GM19025 (cell line): ENCODE measurements around the gene PLD1.
A peak's percentile ranks its signal among the peaks of the same experiment; 100 is the strongest.
"Not testable (repeated sequence)": the region's sequence is repeated elsewhere in the genome, so short reads cannot be mapped to it uniquely, and the experiment has no call there.

Experiments
- ATAC-seq: cut with Tn5 transposase; IDR thresholded peaks from one replicate; pipeline ENCODE4 v1.9.1; 2021; ENCODE audit warnings: mild to moderate bottlenecking, low read depth, moderate library complexity; ENCODE audit not compliant: unreplicated experiment

PLD1 gene, protein sequence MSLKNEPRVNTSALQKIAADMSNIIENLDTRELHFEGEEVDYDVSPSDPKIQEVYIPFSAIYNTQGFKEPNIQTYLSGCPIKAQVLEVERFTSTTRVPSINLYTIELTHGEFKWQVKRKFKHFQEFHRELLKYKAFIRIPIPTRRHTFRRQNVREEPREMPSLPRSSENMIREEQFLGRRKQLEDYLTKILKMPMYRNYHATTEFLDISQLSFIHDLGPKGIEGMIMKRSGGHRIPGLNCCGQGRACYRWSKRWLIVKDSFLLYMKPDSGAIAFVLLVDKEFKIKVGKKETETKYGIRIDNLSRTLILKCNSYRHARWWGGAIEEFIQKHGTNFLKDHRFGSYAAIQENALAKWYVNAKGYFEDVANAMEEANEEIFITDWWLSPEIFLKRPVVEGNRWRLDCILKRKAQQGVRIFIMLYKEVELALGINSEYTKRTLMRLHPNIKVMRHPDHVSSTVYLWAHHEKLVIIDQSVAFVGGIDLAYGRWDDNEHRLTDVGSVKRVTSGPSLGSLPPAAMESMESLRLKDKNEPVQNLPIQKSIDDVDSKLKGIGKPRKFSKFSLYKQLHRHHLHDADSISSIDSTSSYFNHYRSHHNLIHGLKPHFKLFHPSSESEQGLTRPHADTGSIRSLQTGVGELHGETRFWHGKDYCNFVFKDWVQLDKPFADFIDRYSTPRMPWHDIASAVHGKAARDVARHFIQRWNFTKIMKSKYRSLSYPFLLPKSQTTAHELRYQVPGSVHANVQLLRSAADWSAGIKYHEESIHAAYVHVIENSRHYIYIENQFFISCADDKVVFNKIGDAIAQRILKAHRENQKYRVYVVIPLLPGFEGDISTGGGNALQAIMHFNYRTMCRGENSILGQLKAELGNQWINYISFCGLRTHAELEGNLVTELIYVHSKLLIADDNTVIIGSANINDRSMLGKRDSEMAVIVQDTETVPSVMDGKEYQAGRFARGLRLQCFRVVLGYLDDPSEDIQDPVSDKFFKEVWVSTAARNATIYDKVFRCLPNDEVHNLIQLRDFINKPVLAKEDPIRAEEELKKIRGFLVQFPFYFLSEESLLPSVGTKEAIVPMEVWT

DNA sequence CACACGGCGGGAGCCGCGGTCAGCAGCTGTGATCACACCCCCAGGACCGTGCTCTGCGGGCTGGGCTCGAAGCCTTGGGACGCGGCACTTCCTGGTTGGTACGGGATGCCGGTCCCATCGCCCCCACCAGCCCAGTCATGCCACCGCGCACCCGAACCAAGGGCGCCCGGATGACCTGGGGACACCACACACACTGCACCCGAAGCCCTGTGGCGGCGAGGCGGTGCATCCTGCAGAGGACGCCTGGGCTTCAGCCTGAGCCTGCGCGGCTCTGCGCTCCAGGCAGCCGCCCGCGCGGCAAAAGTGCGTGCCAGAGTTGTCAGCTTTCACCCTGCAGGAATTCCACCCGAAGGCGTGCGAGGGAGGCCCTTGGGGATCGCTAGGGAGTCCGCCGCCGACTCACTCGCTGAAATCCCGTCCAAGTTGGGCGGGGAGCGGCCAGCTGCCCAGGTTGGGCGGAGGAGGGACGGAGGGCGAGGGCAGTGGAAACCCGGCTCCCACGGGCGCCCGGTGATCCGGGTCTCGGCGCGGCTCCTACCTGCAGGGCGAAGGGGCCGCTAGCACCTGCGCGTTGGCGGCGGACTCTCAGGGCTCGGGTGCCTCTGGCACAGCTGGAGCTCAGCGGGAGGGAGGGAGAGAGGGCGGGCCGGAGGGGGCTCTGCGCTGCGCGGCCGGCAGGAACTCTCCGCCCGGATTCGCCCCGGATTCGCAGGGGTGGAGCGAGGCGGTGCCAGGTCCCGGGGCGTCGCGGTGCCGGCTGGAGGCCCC lies at the start of gene PLD1:
TSS of gene PLD1 (minus strand) at position 623 of the 768 bp plus-strand sequence. CDS start 72,432 bp downstream, outside the sequence.
- ATAC-seq, result peak; percentile 54

DNA sequence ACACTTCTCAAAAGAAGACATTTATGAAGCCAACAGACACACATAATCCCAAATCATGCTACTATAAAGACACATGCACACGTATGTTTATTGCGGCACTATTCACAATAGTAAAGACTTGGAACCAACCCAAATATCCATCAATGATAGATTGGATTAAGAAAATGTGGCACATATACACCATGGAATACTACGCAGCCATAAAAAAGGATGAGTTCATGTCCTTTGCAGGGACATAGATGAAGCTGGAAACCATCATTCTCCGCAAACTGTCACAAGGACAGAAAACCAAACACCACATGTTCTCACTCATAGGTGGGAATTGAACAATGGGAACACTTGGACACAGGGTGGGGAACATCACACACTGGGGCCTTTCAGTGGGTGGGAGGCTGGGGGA lies 48.5 kb upstream of the PLD1 start:
- ATAC-seq, result not testable (repeated sequence)

DNA sequence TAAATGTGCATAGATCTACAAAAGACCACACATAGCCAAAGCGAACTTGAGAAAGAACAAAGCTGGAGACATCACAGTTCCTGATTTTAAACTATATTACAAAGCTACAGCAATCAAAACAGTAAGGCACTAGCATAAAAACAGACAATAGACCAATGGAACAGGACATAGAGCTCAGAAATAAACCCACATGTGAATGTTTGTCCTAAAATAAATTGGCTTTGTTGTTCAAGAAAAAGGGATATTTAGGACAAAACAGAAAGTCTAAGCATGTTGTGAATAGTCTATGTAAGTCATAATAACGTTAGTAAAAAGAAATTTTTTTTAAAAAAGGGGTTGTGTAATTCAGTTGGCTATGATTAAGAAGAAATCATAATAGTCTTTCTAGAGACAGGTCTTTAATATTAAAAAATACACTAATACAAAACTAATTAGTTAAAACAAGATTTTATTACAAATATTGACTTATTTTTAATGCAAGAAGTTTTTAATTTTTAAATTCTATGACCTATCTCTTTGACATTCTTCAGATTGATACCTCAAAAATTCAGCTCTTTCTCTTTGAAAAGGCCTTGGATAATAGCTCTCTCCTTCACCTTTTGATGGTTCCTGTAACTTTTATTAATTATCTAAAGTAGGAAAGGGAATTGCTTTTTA lies 44.5 kb upstream of the PLD1 start:
- no peak for ATAC-seq

DNA sequence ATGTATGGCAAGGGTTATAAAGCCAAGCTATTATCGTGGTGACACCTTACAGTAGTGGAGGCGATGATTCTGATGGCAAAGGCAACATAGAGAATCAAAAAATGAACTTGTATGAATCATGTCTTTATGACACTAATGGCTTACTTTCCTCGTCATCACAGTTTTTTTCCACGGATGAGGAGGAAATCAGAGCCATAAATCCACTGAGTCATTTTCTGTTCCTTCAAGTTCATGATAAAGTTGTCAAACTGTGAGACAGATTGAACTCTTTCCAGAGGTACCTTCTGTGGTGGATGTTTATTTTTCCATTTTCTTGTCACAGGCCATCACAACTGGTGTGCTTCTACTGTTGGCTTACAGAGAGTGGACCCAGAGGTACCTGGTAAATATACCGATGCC lies 41.4 kb upstream of the PLD1 start:
- no peak for ATAC-seq

DNA sequence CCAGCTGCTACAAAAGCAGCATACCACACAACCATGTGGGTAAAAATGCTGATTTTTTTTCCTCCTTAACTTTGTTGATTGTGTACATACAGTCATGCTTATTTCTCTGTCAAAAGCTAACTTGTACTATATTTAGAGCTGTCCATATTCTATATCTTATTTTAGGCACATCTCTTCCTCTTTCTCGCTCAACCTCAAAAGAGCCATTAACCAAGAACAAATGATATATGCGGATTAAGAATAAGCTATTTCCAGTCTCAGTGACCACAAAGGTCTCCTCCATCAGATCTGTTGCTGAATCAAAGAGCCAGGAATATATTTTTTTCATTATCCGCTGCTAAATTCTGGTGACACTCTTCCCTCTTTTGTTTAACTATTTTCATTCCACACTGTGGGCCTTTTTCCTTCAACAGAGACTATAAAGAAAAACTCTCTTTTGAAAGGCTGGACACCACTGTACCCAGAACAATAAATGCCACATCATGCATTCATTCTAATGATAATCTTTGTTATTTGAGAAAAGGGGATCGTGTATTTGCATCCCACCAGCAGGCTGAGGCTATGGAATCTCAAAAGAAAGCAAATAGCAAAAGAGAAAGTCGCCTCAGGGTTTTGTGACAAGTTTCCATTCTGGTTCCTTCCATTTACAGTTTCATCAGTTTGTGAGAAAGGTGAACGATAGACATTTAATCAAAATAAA lies 40.8 kb upstream of the PLD1 start:
- ATAC-seq, result no peak

DNA sequence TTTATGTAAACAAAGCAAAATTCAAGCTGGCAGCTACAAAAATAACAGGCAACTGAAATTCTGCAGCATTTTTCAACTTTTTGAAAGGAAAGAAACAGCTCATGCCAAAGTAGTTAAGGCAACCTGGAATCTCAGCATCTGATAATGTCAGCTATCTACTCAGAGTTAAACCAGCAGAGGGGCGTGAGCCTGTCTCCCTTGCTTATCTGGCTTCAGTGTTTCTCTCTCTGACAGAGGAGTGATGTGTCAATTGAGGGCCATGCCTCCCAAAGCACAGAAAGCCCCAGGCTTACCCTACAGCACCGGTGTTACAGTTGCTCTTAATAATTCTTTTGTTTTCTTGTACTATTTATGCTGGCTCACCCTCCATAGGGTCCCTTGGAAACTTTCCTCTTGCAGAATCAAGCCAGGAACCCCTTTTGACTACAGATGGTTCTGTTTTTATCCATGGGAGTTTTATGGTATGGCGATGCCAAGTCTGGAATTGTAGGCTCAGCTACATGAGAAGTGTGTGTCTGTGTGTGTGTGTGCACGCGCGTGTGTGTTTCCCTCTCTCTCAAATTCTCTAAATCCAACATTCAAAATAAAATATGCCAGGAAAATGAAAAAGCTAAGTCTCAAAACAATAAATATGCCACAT lies 40.2 kb upstream of the PLD1 start:
- no peak for ATAC-seq

DNA sequence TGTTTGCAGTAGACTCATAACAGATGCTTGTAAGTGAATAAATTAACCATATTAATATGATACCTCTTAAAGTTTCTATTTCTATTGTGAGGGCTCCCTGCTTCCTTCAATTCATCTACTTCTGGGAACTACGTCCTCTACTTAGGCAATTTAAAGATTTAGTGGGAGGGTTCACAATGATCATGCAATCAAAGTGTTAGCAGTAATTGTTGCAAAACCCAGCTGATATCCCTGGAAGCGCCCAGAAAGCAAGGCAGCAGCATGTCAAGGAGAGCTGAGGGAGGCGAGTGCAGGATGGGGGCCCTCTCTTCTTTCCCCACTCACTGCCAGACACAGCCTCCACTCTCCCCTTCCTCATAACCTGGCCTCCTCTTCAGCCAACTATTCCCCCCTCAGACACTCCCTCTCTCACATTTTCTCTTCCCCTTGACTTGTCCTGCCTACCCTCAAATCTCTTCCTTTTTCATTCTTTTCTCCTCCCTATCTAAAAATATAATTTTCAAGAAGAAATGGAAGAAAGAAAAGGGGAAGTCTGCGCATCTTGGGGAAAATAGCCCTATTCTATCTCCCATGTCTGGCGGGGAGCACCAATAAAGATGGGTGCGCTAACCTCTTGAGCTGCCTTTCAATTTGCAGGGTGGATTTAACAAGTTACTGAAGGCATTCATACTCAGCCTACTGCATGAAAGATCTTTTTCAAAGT lies 39.5 kb upstream of the PLD1 start:
- no peak for ATAC-seq

DNA sequence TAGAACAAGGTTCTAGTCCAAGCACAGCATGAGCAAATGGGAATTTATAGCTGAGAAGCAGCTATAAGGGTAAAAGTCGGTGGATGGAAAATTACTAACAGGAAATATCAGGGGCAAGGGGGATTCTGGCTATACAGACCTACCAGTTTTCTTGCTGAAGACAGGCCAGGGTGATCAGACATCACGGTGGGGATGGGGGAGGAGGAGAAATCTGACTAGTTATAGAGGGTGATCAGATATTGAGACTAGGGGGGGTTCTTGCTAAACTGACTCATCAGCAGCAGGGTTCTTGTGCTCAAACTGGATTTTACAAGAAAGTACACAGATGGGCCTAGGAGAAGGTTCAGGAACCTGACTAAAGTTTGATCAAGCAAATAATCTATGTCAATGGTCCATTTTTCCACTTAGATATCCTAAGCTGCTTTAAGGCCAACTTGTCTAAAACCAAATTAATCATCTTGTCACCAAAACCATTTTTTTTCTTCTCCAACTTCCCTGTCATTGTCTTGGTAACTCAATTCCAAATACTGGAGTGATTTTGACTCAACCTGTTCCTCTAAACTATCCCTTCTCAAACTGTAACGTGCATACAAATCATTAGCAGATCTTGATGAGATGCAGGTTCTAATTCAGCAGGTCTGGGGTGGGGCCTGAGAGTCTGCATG lies 37.4 kb upstream of the PLD1 start:
- no peak for ATAC-seq

DNA sequence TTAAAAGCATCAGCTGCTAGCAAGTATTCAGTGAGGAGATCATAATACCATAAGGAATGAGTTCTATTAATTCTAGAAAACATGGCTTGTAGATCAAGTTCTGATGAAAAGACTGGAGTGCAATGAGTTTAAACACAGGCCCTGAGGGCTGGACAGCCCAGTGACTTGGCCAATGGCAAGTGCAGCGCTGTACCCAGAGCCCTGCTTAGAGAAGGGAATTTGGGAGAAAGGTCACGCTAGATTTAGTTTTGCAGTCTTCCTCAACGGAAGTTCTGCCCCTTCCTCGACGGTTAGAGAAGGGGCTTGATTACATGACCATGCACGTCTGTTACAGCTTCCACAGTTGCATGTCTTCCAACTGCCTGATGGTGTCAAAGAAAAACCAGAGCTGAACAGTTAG lies 36.9 kb upstream of the PLD1 start:
- ATAC-seq, result no peak

DNA sequence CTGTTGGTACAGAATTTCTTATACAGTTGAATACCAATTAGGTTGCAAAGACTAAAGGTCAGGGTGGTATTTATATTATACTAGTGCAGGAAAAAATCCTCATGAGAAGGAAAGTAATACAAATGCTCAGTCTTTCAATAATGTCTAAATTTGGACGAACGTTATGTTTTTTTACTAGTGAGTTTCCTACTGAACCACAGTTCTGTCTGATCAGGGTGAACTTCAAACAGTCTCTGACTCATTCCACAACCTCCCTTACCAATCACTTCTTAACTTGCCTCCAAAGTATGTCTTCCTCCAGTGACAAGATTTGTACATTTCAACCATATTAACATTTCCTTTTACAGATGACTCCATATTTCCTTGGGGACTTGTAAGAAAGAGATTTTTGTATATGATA lies 36.3 kb upstream of the PLD1 start:
- peak; percentile 93 for ATAC-seq

DNA sequence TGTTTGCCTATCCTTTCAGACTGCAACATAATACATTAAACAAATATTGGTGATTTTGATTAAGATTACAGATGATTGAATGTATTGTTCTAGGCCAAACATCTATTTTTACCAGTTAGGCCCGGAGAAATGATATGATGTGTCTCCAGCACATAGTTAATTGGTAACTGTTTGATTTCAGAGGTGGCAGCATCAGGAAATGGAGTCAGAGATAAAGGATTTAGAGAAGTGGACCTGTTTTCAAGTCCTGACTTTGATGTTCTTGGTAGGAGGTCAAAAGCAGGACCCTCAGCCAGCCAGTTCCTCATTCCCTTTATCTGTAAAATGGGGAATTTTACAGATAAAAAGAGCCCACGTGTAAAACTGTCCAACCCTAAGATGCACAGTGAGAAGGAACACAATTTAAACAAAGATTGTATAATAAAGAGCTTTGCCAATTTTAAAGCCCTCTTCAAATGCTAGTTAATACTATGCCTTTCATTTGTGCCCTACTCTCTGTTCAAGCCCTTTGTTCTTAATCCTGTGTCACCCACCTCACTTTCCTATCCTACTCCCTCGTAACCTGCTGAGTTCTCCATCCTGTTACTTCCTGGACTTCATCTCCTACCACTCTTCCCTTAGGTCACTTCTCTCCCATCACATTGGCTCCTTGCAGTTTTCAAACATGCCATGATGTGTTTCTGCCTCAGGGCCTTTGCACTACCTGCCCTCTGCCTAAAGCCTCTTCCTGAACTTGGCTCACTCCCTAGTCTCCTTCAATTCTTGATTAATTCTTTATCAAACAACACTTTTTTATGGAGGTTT lies 35.4 kb upstream of the PLD1 start:
- no peak for ATAC-seq

DNA sequence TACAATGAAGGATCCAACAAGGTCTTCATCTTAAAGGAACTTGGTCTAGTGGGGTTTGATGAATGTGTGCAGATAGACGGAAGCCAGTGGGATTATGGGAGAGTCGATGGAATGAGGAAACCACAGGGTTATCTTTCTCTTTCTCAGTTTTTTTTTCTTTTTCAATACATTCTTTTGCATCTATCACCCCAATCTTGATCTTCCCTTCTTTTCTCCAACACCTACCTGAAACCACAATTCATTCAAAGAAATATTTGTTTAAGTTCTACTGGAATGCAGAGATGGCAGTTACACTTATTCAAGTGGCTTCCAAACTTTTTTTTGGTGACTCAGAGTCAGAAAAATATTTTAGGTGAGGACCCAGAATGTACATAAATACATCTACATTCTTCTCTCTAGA lies 34.6 kb upstream of the PLD1 start:
- ATAC-seq, result no peak

DNA sequence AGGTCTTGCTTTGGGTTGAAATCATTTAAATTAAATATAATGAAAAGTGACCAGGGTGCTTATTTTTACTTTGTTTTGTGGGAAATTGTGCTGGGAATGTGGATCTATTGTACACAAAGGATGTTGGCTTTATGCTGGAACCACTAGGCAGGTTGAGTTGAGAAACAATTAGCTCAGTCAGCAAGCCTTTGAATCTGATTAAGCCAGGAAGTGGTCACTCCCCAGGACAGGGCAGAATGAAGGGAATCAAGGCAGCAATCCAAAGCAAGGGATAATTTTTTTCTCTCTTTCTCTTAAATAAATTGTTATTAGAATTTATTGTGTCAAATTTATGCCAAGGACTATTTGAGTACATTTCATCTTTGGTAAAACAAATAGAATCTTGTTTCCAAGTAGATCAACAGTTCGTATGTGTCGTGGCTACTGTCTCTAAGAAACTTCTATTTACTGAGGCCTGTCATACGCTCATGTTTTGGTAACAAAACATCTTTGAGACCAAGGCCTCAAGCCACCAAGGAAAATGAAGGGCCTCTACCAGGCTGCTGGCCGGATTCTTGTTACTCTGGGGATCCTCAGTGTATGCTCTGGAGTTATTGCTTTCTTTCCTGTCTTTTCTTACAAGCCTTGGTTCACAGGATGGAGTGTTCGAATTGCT lies 32.7 kb upstream of the PLD1 start, which contains the start of gene TMEM212:
TSS of gene TMEM212 (plus strand) at position 486 of the 655 bp plus-strand sequence. CDS start at position 521, 35 bp downstream.
- ATAC-seq, result no peak

DNA sequence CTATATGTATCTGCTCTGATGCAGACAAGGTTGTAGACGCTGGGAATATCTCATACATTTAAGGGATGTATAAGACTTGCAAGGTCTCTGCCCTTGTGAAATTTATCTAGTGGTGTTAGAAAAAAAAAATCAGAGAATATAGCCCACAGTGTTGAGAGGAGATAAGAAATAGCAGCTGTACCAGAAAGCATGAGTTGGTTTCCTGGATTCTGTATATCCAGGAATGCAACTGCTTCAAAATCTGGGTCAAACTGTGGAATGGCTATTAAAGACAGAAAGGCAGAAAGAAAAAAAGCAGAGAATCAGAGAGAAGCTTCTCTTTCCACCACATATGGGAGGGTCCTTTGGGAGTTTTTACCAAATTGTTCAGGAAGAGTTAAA lies 31.3 kb upstream of the PLD1 start:
- no peak for ATAC-seq

DNA sequence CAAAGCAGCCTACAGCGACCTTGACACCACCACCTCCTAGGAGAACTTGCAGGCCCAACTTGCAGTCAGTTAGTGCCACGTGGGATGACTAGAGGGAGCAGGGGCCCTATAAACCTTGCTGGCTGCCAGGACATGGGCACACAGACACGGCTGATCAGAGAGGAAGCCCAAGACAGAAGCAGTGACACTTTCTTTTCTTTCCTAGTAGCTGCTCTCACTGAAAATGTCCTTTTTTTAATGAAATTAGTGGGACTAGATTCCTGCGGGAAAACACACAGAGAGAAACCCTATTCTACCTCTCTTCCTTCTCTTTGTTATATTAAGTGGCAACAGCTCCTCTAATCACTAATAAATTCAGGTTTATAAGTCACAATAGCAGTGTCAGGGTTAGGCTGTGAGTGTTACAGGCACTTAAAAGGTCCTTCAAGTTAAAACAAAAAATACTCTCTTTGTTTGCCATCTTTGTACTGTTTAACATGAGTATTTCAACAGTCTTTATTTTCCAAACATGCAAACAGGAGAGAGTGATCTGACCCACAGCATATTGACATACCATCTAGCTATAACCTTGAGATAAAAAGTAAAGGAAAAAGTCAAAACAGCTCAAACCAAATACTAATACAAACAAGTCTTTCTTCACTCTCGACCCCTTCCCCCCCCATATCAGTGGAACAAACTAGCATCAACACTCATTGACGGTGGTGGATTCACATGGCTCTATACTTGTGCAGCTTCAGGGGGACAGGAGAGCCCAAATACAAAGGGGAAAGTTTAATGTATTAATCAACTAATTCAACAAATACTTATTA lies 30.7 kb upstream of the PLD1 start:
- ATAC-seq, result no peak

DNA sequence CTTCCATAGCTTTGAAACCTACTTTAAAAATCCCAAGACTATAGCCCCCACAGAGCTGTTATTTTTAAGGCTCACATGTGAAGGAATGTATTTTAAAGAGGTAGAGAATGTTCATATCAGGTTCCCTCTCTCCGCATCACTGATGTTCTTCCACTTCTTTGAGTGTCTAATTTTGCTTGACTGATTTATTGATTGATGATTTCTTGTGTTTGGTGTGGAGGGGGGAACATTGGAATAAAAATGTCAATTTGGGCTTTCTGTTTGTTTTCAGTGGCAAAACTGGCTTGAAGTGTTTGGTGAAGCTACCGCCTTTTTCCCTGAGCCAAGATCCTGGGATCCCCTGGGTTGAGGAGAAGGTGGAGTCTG lies 30.1 kb upstream of the PLD1 start:
- no peak for ATAC-seq
